Sigmoid colon (tissue), 7 donors: Measurements from ENCODE around the gene COQ8A. TPM values are rescaled to one million over a fixed set of nuclear protein-coding genes. Genes with fewer than 3 reads are reported as not detected.
"Not testable (repeated sequence)": the region's sequence is repeated elsewhere in the genome, so short reads cannot be mapped to it uniquely, and the experiment has no call there.

Source experiments
- DNase-seq: peaks from one replicate; pipeline ENCODE4 v3.0.0-alpha.2; 2019
- H3K27ac ChIP-seq, 4 donors: fragments of 200-600 bp; sonication (generic); one replicate each; pipeline ENCODE4 v1.5.1; 2016 to 2019; ENCODE audit warnings: mild to moderate bottlenecking in 1 of 4
- H3K27me3 ChIP-seq, 3 donors: fragments of 200-600 bp; sonication (generic); one replicate each; pipeline ENCODE4 v1.5.1; 2019; ENCODE audit warnings: mild to moderate bottlenecking in 1 of 3
- H3K36me3 ChIP-seq, 4 donors: fragments of 200-600 bp; sonication (generic); one replicate each; pipeline ENCODE4 v1.5.1; 2016 to 2019
- H3K4me1 ChIP-seq, 4 donors: fragments of 200-600 bp; sonication (generic); one replicate each; pipeline ENCODE4 v1.5.1; 2017 to 2019
- H3K4me3 ChIP-seq, 4 donors: fragments of 200-600 bp; sonication (generic); one replicate each; pipeline ENCODE4 v1.5.1; 2017 to 2019; ENCODE audit warnings: mild to moderate bottlenecking in 2 of 4, moderate library complexity in 1 of 4
- H3K9me3 ChIP-seq, 4 donors: fragments of 200-600 bp in 3 of 4; sonication (generic) in 3 of 4; one replicate each; pipeline versions ENCODE4 v1.5.1 to v1.6.1; 2013 to 2019
- EP300 ChIP-seq, 4 donors: sonication (generic); formaldehyde crosslinking; IDR thresholded peaks; one replicate each; pipeline ENCODE4 v1.6.1; 2017; ENCODE audit warnings: antibody characterized with exemption in 4 of 4
- POLR2A ChIP-seq, 2 donors: fragments of 450-650 bp; IDR thresholded peaks; one replicate each; pipeline ENCODE4 v1.6.1; 2016; ENCODE audit warnings: antibody characterized with exemption in 2 of 2, mild to moderate bottlenecking in 2 of 2, moderate library complexity in 2 of 2
- POLR2AphosphoS5 ChIP-seq, 4 donors: sonication (generic); formaldehyde crosslinking; IDR thresholded peaks; one replicate each; pipeline ENCODE4 v1.6.1; 2017; ENCODE audit warnings: antibody characterized with exemption in 4 of 4
- WGBS, 2 donors: extraction: QIAGEN DNeasy Blood & Tissue Kit; methylation state at CpG; one replicate each; pipeline ENCODE4 v1.1.7; 2013; 5-methylcytosine and 5-hydroxymethylcytosine counted together
- intact Hi-C: fragments of 100-400 bp; cut with DNase I; formaldehyde crosslinking; loops from one replicate; pipeline ENCODE4 v1.15.1; 2023
- polyA plus RNA-seq, 3 donors: library from polyadenylated mRNA; stranded (reverse); fragments of 200-250 nt; gene quantifications; one replicate each; pipeline ENCODE4 v1.2.3, GENCODE V29; 2013
- total RNA-seq, 4 donors: library from RNA; depleted of rRNA; stranded (reverse); fragments of >200 nt; gene quantifications; one replicate each; pipeline ENCODE4 v1.1.0, GENCODE V29; 2016
- TF ChIP-seq, protein P1 (sequence below), 4 experiments: fragments of 450-650 bp in 3 of 4; fragments of 200-600 bp in 1 of 4; IDR thresholded peaks; one replicate each; pipeline ENCODE4 v1.5.1; 2016 to 2019; ENCODE audit warnings: antibody characterized with exemption in 4 of 4, mild to moderate bottlenecking in 3 of 4, moderate library complexity in 2 of 4
- donor health status: healthy with polysubstance abuse.
- donor health status: Bipolar disorder and iron deficiency.
- donor health status: healthy.

Gene COQ8A
- total and polyA plus RNA-seq, 7 donors, result 20.3 to 129 (median 60.2) TPM

DNA sequence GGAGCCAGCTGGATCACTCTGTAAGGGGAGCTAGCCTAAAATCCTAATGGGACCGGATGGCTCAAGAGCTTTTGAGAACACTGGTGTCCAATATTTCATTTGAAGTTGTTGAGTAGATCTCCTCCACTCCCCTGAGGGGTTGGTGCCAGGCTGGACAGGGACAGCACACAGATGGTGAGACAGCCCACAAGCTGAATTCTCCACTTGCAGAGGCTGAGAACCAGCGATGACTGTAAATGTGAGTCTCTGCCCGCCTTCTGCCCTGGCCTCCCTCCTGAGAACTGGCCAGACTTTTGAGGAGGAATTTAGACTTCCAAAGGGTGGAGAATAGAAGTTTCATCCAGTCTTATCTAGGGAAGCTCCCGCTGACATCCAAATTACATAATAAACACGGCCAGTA is 20.5 kb upstream of the COQ8A start:
- no peaks in the 10 kb centered on the region for H3K27me3 ChIP-seq
- no peaks in the 10 kb centered on the region for H3K9me3 ChIP-seq
- intact Hi-C loops, result no loop called here
- no peak overlapping the region for H3K4me3 ChIP-seq
- H3K4me1 ChIP-seq, result peaks cover 0 to 5% (median 0%) of the 10 kb centered on the region in 4 donors
- H3K36me3 ChIP-seq, result peaks cover 0 to 17% (median 0%) of the 10 kb centered on the region in 4 donors
- no peak for DNase-seq
- 84 to 95% methylated on average over 5 of the region's 5 CpGs for WGBS, 2 donors
- TF ChIP-seq EP300 (IDR thresholded peaks at IDR 0.05) (no peak), POLR2A (IDR thresholded peaks at IDR 0.05) (no peak), POLR2AphosphoS5 (IDR thresholded peaks at IDR 0.05) (no peak)
- TF ChIP-seq, protein P1, sequence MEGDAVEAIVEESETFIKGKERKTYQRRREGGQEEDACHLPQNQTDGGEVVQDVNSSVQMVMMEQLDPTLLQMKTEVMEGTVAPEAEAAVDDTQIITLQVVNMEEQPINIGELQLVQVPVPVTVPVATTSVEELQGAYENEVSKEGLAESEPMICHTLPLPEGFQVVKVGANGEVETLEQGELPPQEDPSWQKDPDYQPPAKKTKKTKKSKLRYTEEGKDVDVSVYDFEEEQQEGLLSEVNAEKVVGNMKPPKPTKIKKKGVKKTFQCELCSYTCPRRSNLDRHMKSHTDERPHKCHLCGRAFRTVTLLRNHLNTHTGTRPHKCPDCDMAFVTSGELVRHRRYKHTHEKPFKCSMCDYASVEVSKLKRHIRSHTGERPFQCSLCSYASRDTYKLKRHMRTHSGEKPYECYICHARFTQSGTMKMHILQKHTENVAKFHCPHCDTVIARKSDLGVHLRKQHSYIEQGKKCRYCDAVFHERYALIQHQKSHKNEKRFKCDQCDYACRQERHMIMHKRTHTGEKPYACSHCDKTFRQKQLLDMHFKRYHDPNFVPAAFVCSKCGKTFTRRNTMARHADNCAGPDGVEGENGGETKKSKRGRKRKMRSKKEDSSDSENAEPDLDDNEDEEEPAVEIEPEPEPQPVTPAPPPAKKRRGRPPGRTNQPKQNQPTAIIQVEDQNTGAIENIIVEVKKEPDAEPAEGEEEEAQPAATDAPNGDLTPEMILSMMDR (IDR thresholded peaks at IDR 0.05), result no peak
- no peak overlapping the region for H3K27ac ChIP-seq

DNA sequence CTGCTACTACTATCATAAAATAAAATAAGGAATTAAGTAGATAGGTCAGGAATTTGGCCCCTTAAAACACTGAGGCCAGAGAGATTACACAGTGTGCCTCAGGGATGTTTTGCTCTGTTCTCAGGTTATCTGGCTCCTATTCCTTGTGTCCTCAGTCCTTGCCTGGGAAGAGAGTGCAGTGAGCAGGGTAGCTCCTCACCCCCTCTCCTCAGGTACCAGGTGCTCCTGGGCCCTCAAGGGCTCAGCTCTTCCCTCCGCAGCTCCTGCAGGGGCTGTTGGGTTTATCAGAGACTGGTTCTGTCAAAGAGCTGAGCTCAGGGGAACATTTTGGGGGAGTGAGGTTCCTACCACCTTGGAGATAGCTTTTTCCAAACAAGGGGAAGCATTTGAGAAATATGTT is 20.1 kb upstream of the COQ8A start:
- Histone ChIP-seq H3K27me3 (no peaks in the 10 kb centered on the region), H3K9me3 (no peaks in the 10 kb centered on the region), H3K4me1 (peaks cover 0 to 3% (median 0%) of the 10 kb centered on the region in 4 donors), H3K36me3 (peaks cover 0 to 17% (median 0%) of the 10 kb centered on the region in 4 donors), H3K4me3 (no peak overlapping the region), H3K27ac (no peak overlapping the region)
- WGBS, 2 donors, result 94 to 98% methylated on average over 1 of the region's 1 CpG
- DNase-seq, result no peak
- intact Hi-C loops, result no loop called here
- TF ChIP-seq, protein P1 (IDR thresholded peaks at IDR 0.05), result no peak
- TF ChIP-seq EP300 (IDR thresholded peaks at IDR 0.05) (no peak), POLR2AphosphoS5 (IDR thresholded peaks at IDR 0.05) (no peak), POLR2A (IDR thresholded peaks at IDR 0.05) (no peak)

DNA sequence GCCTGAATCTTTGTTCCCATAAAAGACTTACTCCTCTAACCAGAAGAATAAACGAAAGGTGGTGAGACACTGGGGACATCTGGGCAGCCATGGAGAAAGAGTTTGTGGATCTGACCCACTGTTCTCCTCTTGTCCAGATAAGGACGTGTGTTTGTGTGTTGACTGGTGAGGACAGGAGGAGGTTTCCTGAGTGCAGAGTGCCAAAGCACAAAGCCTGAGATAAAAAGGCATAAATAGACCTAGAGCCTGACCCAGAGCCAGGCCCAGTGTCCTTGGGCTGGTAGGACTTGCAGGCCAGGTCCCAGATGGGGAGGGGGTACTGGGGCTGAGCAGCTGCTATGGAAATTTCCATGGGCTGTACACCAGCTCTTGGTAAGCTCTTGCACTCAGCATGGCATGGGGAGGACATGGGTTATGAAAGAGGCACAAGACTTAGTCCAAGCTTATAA is 19.6 kb upstream of the COQ8A start:
- DNase-seq, result no peak
- Histone ChIP-seq H3K27ac (no peak overlapping the region), H3K27me3 (no peaks in the 10 kb centered on the region), H3K4me3 (no peak overlapping the region), H3K36me3 (peaks cover 0 to 17% (median 0%) of the 10 kb centered on the region in 4 donors), H3K9me3 (no peaks in the 10 kb centered on the region), H3K4me1 (no peaks in the 10 kb centered on the region)
- intact Hi-C loops, result no loop called here
- 81 to 88% methylated on average over 2 of the region's 2 CpGs for WGBS, 2 donors
- TF ChIP-seq EP300 (IDR thresholded peaks at IDR 0.05) (no peak), POLR2AphosphoS5 (IDR thresholded peaks at IDR 0.05) (no peak), POLR2A (IDR thresholded peaks at IDR 0.05) (no peak)
- TF ChIP-seq, protein P1 (IDR thresholded peaks at IDR 0.05), result no peak

DNA sequence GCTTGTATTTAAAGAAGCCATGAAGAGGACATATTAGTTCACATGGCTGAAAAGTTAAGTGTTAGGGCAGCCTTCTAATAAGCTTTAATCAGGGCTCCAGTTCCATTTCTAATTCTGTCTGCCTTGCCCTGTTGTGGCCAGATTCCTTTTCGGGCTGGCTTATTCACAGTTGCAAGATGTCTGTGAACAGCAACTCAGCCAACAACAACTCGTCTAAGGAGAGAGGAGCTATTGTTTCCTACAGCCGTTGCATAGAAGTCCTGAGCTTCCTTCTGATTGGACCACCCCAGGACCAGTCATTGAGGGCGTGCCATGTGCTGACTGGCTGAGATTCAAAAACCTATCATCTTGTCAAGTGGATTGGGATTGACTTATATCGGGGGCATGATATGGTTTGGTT is 18.6 kb upstream of the COQ8A start:
- Histone ChIP-seq H3K27ac (no peak overlapping the region), H3K27me3 (no peaks in the 10 kb centered on the region), H3K36me3 (peaks cover 0 to 17% (median 0%) of the 10 kb centered on the region in 4 donors), H3K9me3 (no peaks in the 10 kb centered on the region), H3K4me3 (no peak overlapping the region), H3K4me1 (no peaks in the 10 kb centered on the region)
- no peak for DNase-seq
- TF ChIP-seq EP300 (IDR thresholded peaks at IDR 0.05) (no peak), POLR2AphosphoS5 (IDR thresholded peaks at IDR 0.05) (no peak), POLR2A (IDR thresholded peaks at IDR 0.05) (no peak)
- TF ChIP-seq, protein P1 (IDR thresholded peaks at IDR 0.05), result no peak
- intact Hi-C loops, result no loop called here
- WGBS, 2 donors, result 90 to 92% methylated on average over 5 of the region's 5 CpGs

DNA sequence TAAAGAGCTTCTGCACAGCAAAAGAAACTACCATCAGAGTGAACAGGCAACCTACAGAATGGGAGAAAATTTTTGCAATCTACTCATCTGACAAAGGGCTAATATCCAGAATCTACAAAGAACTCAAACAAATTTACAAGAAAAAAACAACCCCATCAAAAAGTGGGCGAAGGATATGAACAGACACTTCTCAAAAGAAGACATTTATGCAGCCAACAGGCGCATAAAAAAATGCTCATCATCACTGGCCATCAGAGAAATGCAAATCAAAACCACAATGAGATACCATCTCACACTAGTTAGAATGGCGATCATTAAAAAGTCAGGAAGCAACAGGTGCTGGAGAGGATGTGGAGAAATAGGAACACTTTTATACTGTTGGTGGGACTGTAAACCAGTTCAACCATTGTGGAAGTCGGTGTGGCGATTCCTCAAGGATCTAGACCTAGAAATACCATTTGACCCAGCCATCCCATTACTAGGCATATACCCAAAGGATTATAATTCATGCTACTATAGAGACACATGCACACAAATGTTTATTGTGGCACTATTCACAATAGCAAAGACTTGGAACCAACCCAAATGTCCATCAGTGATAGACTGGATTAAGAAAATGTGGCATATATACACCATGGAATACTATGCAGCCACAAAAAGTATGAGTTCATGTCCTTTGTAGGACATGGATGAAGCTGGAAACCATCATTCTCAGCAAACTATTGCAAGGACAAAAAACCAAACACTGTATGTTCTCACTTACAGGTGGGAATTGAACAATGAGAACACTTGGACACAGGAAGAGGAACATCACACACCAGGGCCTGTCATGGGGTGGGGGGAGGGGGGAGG is 10.6 kb upstream of the COQ8A start:
- H3K4me3 ChIP-seq, H3K27me3 ChIP-seq, H3K27ac ChIP-seq, intact Hi-C loops, H3K9me3 ChIP-seq, DNase-seq, H3K36me3 ChIP-seq, H3K4me1 ChIP-seq: not testable (repeated sequence)
- 94 to 97% methylated on average over 5 of the region's 5 CpGs for WGBS, 2 donors
